NK-92 treated with Interleukin-12 subunit alpha and Interleukin-12 subunit beta, amount 100 ng/mL, for 24 hours (cell line): ENCODE measurements around the gene IQCB1.
"Not testable (repeated sequence)": the region's sequence is repeated elsewhere in the genome, so short reads cannot be mapped to it uniquely, and the experiment has no call there.

Source experiments
- DNase-seq: peaks from one replicate; lab custom pipeline; 2025; lab: John Stamatoyannopoulos, UW

IQCB1 gene

DNA sequence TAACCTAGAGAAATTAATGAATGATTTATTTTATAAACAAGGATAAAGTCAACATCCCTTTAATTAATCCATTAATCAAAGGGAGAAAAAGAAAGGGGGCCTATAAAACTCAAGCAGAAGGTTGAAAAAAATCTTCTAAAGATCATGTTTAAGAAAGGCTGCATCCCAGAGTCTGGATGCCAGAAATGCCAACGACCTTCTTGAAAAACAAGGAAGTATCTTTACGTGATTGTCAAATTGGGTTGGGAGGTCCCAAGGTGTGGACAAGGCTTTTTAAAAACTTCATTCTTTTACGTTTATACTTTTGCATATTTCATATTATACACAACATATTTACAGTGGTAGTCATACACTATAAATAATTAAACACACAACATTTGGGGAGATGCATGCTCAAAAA, 86.9 kb downstream of the IQCB1 start:
- DNase-seq, result no peak

DNA sequence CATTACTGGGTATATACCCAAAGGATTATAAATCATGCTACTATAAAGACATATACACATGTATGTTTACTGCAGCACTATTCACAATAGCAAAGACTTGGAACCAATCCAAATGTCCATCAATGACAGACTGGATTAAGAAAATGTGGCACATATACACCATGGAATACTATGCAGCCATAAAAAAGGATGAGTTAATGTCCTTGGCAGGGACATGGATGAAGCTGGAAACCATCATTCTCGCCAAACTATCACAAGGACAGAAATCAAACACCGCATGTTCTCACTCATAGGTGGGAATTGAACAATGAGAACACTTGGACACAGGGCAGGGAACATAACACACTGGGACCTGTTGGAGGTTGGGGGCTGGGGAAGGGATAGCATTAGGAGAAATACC, 91.8 kb downstream of the IQCB1 start:
- DNase-seq, result not testable (repeated sequence)

DNA sequence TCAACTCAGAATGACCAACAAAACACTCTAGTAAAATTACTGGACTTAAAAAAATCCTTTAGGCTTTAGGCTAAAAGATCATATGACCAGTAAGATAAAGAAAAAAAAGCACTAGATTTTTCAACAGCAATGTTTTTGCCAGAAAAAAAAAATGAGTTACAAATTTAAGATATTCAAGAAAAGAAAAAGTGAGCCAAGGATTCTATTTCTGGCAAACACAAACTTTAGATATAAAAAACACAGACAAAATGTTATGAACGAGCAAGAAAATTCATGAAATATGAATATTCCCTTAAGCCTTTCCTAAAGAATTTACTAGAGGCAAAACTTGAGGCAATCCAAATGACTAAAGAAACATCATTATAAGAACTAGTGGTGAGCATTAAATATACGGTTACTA, 94.0 kb downstream of the IQCB1 start:
- no peak for DNase-seq

DNA sequence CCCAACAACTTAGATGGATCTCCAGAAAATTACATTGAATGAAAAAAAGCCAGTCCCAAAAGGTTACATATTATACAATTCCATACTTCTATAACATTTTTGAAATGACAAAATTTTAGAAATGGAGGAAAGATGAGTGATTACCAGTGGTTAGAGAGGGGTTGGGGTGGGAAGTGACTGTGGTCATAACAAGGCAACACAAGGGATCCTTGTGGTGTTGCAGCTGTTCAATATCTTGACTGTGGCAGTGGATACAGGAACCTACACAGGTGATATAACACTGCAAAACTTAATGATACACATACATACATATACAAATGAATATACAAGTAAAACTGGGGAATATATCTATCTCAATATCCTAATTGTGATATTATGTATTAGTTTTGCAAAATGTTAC, 95.0 kb downstream of the IQCB1 start:
- DNase-seq, result no peak

DNA sequence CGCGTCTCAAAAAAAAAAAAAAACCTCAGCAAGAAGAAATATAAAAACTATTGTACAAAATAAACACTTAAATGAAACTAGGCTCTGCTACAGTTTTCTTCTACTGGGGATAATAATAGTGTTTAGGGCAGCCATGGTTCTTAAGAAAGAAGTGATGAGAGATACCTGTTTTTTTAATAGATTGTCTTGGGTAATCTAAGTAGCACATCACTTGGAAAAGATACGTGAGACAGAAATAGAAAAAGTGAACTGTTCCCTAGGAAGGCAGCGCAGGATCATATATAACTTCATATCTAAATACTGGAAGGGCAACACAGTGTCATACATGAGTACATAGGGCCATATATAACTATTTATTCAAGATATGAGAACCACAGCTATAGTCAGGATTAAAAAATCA, 97.2 kb downstream of the IQCB1 start:
- no peak for DNase-seq

DNA sequence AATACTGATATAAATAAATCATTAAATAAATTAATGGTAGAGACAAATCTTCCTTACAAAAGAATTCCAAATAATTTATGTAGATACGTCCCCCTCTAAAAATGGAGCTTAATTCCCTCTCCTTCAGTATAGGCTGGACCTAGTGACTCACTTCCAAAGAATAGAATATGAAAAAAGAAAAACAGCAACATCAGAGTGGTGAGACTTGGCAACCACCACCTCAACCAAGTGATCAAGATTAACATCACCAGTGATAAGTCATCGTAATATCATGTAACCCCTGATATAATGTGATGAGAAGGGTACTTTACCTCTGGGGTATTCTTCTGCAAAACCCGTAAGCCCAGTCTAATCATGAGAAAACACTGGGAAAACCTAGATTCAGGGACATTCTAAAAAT, 98.7 kb downstream of the IQCB1 start:
- DNase-seq, result no peak

DNA sequence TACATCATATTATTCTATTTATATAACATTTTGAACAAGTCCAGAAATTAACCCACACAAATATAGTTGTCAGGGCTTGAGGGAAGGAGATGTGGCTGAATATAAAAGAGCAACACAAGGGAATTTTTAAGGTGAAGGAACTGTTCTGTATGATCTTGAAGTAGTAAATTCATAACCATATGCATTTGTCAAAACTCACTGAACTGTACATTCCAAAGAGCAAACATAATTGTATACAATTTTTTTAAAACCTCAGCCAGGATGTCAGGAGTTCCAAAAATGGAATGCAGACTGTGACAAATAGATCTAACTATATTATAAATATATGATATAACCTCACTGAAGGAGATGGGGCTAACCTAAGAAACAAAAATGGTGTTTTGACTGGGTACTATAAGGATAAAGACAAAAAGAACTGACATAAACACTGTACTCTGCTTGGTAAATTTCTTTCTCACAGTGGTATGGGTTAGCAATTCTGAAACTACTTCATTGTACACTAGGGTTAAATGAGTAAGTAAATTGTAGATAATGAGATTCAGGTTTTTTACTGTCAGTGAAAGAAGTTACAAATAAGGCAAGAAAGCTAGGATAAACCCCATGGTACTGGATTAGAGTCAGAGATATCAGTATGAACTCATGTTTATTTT, 99.7 kb downstream of the IQCB1 start:
- no peak for DNase-seq

DNA sequence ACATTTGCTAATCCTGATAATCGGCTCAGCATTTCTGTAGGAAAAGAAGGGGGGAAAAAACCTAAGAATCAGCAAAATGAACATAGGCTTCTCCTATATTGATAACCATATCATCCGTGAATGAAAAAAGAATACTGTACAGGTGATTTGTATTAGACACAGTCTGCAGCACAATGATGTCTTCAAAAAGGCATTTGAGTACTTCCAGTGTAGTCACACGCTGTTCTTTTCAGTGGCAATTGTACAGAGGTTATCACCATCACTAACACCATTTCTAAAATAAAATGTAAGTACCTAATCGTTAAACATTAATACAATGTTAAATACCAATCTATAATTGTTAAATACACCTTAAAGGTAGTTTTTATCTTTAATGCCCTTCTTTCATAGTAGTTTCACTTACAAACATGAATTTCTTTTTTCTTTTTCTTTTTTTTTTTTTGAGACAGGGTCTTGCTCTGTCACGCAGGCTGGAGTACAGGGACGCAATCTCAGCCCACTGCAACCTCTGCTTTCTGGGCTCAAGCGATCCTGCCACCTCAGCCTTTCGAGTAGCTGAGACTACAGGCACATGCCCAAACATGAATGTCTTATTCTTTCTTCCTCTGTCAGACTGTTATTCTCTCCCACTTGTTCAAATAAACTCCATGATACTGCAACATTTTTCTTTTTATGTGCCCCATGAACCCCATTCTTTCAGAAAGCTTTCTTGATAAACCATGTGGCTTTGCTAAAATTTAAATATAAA, 103.7 kb downstream of the IQCB1 start:
- no peak for DNase-seq

DNA sequence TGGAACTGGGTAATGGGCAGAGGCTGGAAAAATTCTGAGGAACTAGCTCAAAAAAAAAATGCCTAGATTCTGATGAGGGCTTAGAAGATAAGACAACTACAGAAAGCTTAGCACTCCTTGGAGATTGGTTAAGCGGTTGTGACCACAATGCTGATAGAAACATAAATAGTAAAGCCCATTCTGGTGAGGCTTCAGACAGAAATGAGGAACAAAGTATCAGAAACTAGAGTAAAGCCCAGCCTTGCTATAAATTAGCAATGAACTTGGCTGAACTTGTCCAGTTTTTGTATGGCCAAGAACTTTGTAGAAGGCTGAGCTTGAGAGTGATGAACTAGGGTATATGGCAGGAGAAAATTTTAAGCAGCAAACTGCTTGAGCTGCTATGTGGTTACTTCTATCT, 110.7 kb downstream of the IQCB1 start:
- no peak for DNase-seq

DNA sequence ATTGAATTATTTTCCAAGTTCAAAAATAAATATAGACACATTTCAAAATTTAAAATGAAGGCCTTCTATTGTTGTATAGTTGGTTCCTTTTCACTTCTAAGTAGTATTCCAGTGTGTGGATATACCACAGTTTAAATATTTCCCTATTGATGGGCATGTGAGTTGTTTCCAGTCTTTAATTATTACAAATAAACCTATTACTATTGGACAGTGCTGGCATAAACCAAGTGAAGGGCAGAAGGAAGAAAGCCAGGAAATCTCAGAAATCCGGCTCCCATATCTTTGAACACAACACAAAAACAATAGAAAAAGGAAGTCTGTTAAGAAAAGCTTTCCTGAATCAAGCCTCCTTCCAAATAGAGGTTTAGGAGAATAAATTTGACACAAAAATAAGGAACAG, 111.4 kb downstream of the IQCB1 start:
- DNase-seq, result no peak

DNA sequence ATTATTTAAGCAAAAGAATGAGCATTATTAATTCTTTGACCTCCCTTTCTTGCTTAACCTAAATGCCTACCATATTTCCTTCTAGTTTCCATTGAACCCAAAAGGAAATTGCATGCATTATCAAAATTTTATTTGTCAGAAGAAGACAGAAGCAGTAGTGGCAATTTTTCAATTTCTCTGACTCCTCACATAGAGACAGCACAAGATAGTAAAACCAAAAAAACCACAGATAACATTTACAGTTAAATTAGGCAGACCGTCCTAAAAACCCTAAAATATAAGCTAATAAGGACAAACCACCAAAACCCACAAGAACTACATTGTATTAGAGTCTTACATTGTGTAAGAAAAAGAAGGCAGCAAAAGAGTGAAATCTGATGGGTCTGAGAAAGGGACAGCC, 112.4 kb downstream of the IQCB1 start:
- DNase-seq, result no peak

DNA sequence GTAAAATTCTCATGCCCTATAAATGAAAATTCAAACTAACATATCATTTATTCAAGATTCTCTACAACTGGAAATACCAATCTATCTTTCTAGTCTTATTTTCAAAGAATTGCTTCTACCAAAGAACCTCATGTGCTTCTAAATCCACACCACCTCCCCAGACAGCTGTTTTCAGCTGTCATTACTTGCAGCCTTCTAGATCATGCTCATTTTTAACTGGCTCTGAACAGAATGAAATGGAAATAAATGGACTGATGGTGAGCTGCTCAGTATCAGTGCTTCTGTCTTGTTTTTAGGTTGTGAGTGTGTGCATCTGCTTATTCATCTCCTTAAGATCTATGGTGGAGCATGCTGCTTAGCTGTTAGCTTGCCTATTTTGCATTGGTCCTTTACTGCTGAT, 114.7 kb downstream of the IQCB1 start:
- DNase-seq, result no peak
